ENCODE measurements around the gene ERBB4.

The ERBB4 gene

GRCh38 chr2:211503198-211503597 lies 1035.4 kb downstream of the ERBB4 start:
- no peak for DNase-seq

- DNase-seq: no peak
Measured at GRCh38 chr2:211498551-211499205, 1039.9 kb downstream of the ERBB4 start.

GRCh38 chr2:211495339-211495738 lies 1043.3 kb downstream of the ERBB4 start:
- DNase-seq: no peak

GRCh38 chr2:211494536-211494935 lies 1044.1 kb downstream of the ERBB4 start:
- DNase-seq: no peak

- DNase-seq: no peak
Measured at GRCh38 chr2:211494085-211494484, 1044.5 kb downstream of the ERBB4 start.

GRCh38 chr2:211487733-211488132 lies 1050.9 kb downstream of the ERBB4 start:
- DNase-seq: no peak

- DNase-seq: no peak
Measured at GRCh38 chr2:211479536-211480150, 1059.0 kb downstream of the ERBB4 start.

GRCh38 chr2:211477537-211478275 lies 1060.9 kb downstream of the ERBB4 start:
- DNase-seq: no peak

- no peak for DNase-seq
Measured at GRCh38 chr2:211473116-211473515, 1065.5 kb downstream of the ERBB4 start.

- no peak for DNase-seq
Measured at GRCh38 chr2:211469664-211470059, 1068.9 kb downstream of the ERBB4 start.

- no peak for DNase-seq
Measured at GRCh38 chr2:211468877-211469663, 1069.5 kb downstream of the ERBB4 start.

- DNase-seq: no peak
Measured at GRCh38 chr2:211468217-211468616, 1070.4 kb downstream of the ERBB4 start.

- DNase-seq: no peak
Measured at GRCh38 chr2:211463397-211463796, 1075.2 kb downstream of the ERBB4 start.

GRCh38 chr2:211458974-211459373 lies 1079.6 kb downstream of the ERBB4 start:
- DNase-seq: no peak

- no peak for DNase-seq
Measured at GRCh38 chr2:211457325-211457724, 1081.3 kb downstream of the ERBB4 start.

GRCh38 chr2:211455216-211455841 lies 1083.3 kb downstream of the ERBB4 start:
- DNase-seq: peak in 1 of 2 donors; percentile 17

GRCh38 chr2:211454679-211455078 lies 1083.9 kb downstream of the ERBB4 start:
- DNase-seq: no peak

- DNase-seq: no peak
Measured at GRCh38 chr2:211453311-211453887, 1085.2 kb downstream of the ERBB4 start.

GRCh38 chr2:211451642-211452041 lies 1087.0 kb downstream of the ERBB4 start:
- no peak for DNase-seq

- no peak for DNase-seq
Measured at GRCh38 chr2:211449819-211450218, 1088.8 kb downstream of the ERBB4 start.

GRCh38 chr2:211447548-211447947 lies 1091.1 kb downstream of the ERBB4 start:
- no peak for DNase-seq

- DNase-seq: no peak
Measured at GRCh38 chr2:211440107-211440506, 1098.5 kb downstream of the ERBB4 start.

Measured in CD4-positive, alpha-beta T cell treated with Interleukin-4 for 1 hour (primary cell).